GM21825 (cell line): ENCODE results near the gene TECPR2.

ENCODE experiments used
- ATAC-seq: cut with Tn5 transposase; IDR thresholded peaks from one replicate; pipeline ENCODE4 v1.9.1; 2021; ENCODE audit warnings: mild to moderate bottlenecking, moderate library complexity; ENCODE audit not compliant: unreplicated experiment

Gene TECPR2

GRCh38 chr14:102462391-102462790 lies 99.7 kb downstream of the TECPR2 start:
- no peak for ATAC-seq

GRCh38 chr14:102464006-102464405 lies 101.3 kb downstream of the TECPR2 start:
- ATAC-seq = no peak

GRCh38 chr14:102464846-102465341 lies 102.2 kb downstream of the TECPR2 start:
- no peak for ATAC-seq

GRCh38 chr14:102469261-102469660 lies 106.5 kb downstream of the TECPR2 start:
- ATAC-seq = no peak

- no peak for ATAC-seq
These were observed 109.4 kb downstream of the TECPR2 start for GRCh38 chr14:102471921-102472790.

GRCh38 chr14:102472791-102473150 lies 110.0 kb downstream of the TECPR2 start:
- ATAC-seq = no peak

GRCh38 chr14:102473559-102473958 lies 110.8 kb downstream of the TECPR2 start:
- no peak for ATAC-seq

GRCh38 chr14:102474934-102475333 lies 112.2 kb downstream of the TECPR2 start:
- ATAC-seq = no peak

GRCh38 chr14:102479107-102479506 lies 116.4 kb downstream of the TECPR2 start:
- ATAC-seq = no peak

- no peak for ATAC-seq
These were observed 117.0 kb downstream of the TECPR2 start for GRCh38 chr14:102479777-102480176.

GRCh38 chr14:102481371-102481770 lies 118.6 kb downstream of the TECPR2 start:
- no peak for ATAC-seq

- ATAC-seq = no peak
These were observed 119.1 kb downstream of the TECPR2 start for GRCh38 chr14:102481791-102482238.

- no peak for ATAC-seq
These were observed 121.6 kb downstream of the TECPR2 start for GRCh38 chr14:102484316-102484715.

GRCh38 chr14:102485693-102486512 lies 123.2 kb downstream of the TECPR2 start:
- ATAC-seq = no peak

- ATAC-seq = no peak
These were observed 123.9 kb downstream of the TECPR2 start for GRCh38 chr14:102486513-102487203.

GRCh38 chr14:102487204-102487577 lies 124.5 kb downstream of the TECPR2 start:
- no peak for ATAC-seq

- no peak for ATAC-seq
These were observed 127.7 kb downstream of the TECPR2 start for GRCh38 chr14:102490456-102490855.

- no peak for ATAC-seq
These were observed 128.6 kb downstream of the TECPR2 start for GRCh38 chr14:102491366-102491765.

- no peak for ATAC-seq
These were observed 129.2 kb downstream of the TECPR2 start for GRCh38 chr14:102491786-102492530.

- no peak for ATAC-seq
These were observed 129.8 kb downstream of the TECPR2 start for GRCh38 chr14:102492531-102492910.
